Stomach (tissue), 9 donors: ENCODE results near the gene CDCA3. TPM values are rescaled to one million over a fixed set of nuclear protein-coding genes. Genes with fewer than 3 reads are reported as not detected.

ENCODE experiments used
- DNase-seq, 2 donors: peaks; one replicate each; pipeline versions ENCODE4 v3.0.0 to v3.0.0-alpha.2; 2013 to 2019
- H3K27ac ChIP-seq, 5 donors: fragments of 200-600 bp in 4 of 5; sonication (generic) in 4 of 5; one replicate each; pipeline ENCODE4 v1.5.1; 2013 to 2019; ENCODE audit warnings: mild to moderate bottlenecking in 1 of 5, moderate library complexity in 1 of 5
- H3K27me3 ChIP-seq, 3 donors: fragments of 200-600 bp; sonication (generic); one replicate each; pipeline ENCODE4 v1.5.1; 2017 to 2019; ENCODE audit warnings: mixed run types in 1 of 3
- H3K36me3 ChIP-seq, 4 donors: fragments of 200-600 bp; sonication (generic); 1 replicate in 3 of 4; 2 replicates in 1 of 4; pipeline ENCODE4 v1.5.1; 2016 to 2019
- H3K4me1 ChIP-seq, 4 donors: fragments of 200-600 bp; sonication (generic); one replicate each; pipeline ENCODE4 v1.5.1; 2016 to 2019
- H3K4me3 ChIP-seq, 4 donors: fragments of 200-600 bp; sonication (generic) in 3 of 4; one replicate each; pipeline ENCODE4 v1.5.1; 2016 to 2019; ENCODE audit warnings: mild to moderate bottlenecking in 1 of 4
- H3K9me3 ChIP-seq, 4 donors: fragments of 200-600 bp; sonication (generic); one replicate each; pipeline ENCODE4 v1.5.1; 2016 to 2019
- EP300 ChIP-seq: sonication (generic); formaldehyde crosslinking; IDR thresholded peaks from one replicate; pipeline ENCODE4 v1.6.1; 2017; ENCODE audit warnings: antibody characterized with exemption
- POLR2A ChIP-seq, 4 donors: fragments of 450-650 bp; IDR thresholded peaks; one replicate each; pipeline ENCODE4 v1.6.1; 2016; ENCODE audit warnings: antibody characterized with exemption in 4 of 4, control low read depth in 2 of 4, mild to moderate bottlenecking in 1 of 4, moderate library complexity in 1 of 4
- POLR2AphosphoS5 ChIP-seq, 3 donors: sonication (generic); formaldehyde crosslinking; IDR thresholded peaks; one replicate each; pipeline ENCODE4 v1.6.1; 2016; ENCODE audit warnings: antibody characterized with exemption in 3 of 3
- WGBS, 5 donors: extraction: QIAGEN DNeasy Blood & Tissue Kit in 3 of 5; methylation state at CpG; one replicate each; pipeline versions ENCODE4 v1.1.5 to v1.1.7; 2013 to 2018; 5-methylcytosine and 5-hydroxymethylcytosine counted together
- intact Hi-C: fragments of 100-400 bp; cut with DNase I; formaldehyde crosslinking; loops from one replicate; pipeline ENCODE4 v1.15.1; 2023; ENCODE audit warnings: low total_unique reads
- polyA plus RNA-seq, 3 donors: library from polyadenylated mRNA; stranded (reverse); fragments of 200-250 nt; gene quantifications; one replicate each; pipeline ENCODE4 v1.2.3, GENCODE V29; 2013
- total RNA-seq, 5 donors: library from RNA; depleted of rRNA; stranded (reverse); fragments of >200 nt; gene quantifications; one replicate each; pipeline versions ENCODE4 v1.1.0 to v1.2.3, GENCODE V29; 2014 to 2016
- TF ChIP-seq, protein P1 (sequence below), 7 experiments: fragments of 450-650 bp in 4 of 7; fragments of 200-600 bp in 3 of 7; sonication (generic) in 3 of 7; IDR thresholded peaks; one replicate each; pipeline ENCODE4 v1.5.1; 2016 to 2019; ENCODE audit warnings: antibody characterized with exemption in 7 of 7, control low read depth in 2 of 7, mild to moderate bottlenecking in 1 of 7
- donor health status: healthy with polysubstance abuse.
- donor health status: Bipolar disorder and iron deficiency.
- donor health status: healthy.

Gene CDCA3
- total and polyA plus RNA-seq, 8 donors, result 2.1 to 56.0 (median 11.0) TPM

- 5 to 10% (median 7%) methylated on average over 21 to 22 of the region's 22 CpGs for WGBS, 5 donors
- peaks cover 30 to 62% (median 58%) of the 10 kb centered on the region in 4 donors for H3K4me1 ChIP-seq
- H3K4me3 ChIP-seq, result peak overlapping the region; percentile 81 to 100 (median 98)
- H3K27me3 ChIP-seq, result no peaks in the 10 kb centered on the region
- no peak for DNase-seq
- peak overlapping the region; percentile 97 to 99 (median 98) for H3K27ac ChIP-seq
- intact Hi-C loops, result no loop called here
- no peaks in the 10 kb centered on the region for H3K9me3 ChIP-seq
- TF ChIP-seq EP300 (no peak), POLR2AphosphoS5 (IDR thresholded peaks at IDR 0.05) (no peak), POLR2A (IDR thresholded peaks at IDR 0.05) (no peak)
- TF ChIP-seq, protein P1, sequence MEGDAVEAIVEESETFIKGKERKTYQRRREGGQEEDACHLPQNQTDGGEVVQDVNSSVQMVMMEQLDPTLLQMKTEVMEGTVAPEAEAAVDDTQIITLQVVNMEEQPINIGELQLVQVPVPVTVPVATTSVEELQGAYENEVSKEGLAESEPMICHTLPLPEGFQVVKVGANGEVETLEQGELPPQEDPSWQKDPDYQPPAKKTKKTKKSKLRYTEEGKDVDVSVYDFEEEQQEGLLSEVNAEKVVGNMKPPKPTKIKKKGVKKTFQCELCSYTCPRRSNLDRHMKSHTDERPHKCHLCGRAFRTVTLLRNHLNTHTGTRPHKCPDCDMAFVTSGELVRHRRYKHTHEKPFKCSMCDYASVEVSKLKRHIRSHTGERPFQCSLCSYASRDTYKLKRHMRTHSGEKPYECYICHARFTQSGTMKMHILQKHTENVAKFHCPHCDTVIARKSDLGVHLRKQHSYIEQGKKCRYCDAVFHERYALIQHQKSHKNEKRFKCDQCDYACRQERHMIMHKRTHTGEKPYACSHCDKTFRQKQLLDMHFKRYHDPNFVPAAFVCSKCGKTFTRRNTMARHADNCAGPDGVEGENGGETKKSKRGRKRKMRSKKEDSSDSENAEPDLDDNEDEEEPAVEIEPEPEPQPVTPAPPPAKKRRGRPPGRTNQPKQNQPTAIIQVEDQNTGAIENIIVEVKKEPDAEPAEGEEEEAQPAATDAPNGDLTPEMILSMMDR (IDR thresholded peaks at IDR 0.05), result no peak
- peaks cover 36 to 54% (median 52%) of the 10 kb centered on the region in 4 donors for H3K36me3 ChIP-seq
These were observed 17.3 kb upstream of the CDCA3 start for GRCh38 chr12:6868211-6869048.

- Histone ChIP-seq H3K4me3 (peak within 1 kb of the TSS; percentile 81 to 100 (median 98)), H3K36me3 (peaks cover 42 to 62% (median 60%) of the 10 kb centered on the region in 4 donors), H3K4me1 (peaks cover 30 to 61% (median 56%) of the 10 kb centered on the region in 4 donors), H3K27me3 (no peaks in the 10 kb centered on the region), H3K27ac (peak within 1 kb of the TSS; percentile 97 to 99 (median 98)), H3K9me3 (no peaks in the 10 kb centered on the region)
- peak; percentile 87 to 96 for DNase-seq
- intact Hi-C loops, result no loop called here
- WGBS, 5 donors, result 0 to 1% (median 0%) methylated on average over 31 to 86 of the region's 86 CpGs
- TF ChIP-seq POLR2A (IDR thresholded peaks at IDR 0.05) (peak in 2 of 4 donors; percentile 39 to 95), POLR2AphosphoS5 (IDR thresholded peaks at IDR 0.05) (peak; percentile 77 to 100 (median 100))
- TF ChIP-seq, protein P1 (IDR thresholded peaks at IDR 0.05), result no peak
These were observed 16.5 kb upstream of the CDCA3 start, which contains the start of gene TPI1 for GRCh38 chr12:6867413-6868210. Gene TPI1 (plus strand): TSS chr12:6867531. CDS start chr12:6867567, 36 bp downstream.

- intact Hi-C loops, result no loop called here
- TF ChIP-seq POLR2A (IDR thresholded peaks at IDR 0.05) (no peak), EP300 (no peak), POLR2AphosphoS5 (IDR thresholded peaks at IDR 0.05) (no peak)
- TF ChIP-seq, protein P1 (IDR thresholded peaks at IDR 0.05), result no peak
- Histone ChIP-seq H3K9me3 (no peaks in the 10 kb centered on the region), H3K27me3 (no peaks in the 10 kb centered on the region), H3K36me3 (peaks cover 42 to 68% (median 66%) of the 10 kb centered on the region in 4 donors), H3K4me1 (peaks cover 27 to 54% (median 51%) of the 10 kb centered on the region in 4 donors), H3K4me3 (peak overlapping the region; percentile 81 to 100 (median 98)), H3K27ac (peak overlapping the region; percentile 84 to 99 (median 98))
- DNase-seq, result peak in 1 of 2 donors; percentile 38
- 0 to 6% (median 2%) methylated on average over 5 to 33 of the region's 33 CpGs for WGBS, 5 donors
These were observed 15.9 kb upstream of the CDCA3 start for GRCh38 chr12:6866920-6867412.
